HEK293 (cell line): ENCODE results near the gene TMEM62.

ENCODE experiments used
- CTCF ChIA-PET: fragments of 350-600 bp; formaldehyde crosslinking; extraction: SDS; loops from one replicate; lab custom pipeline; 2021; ENCODE audit warnings: antibody characterized with exemption; lab: Yijun Ruan, JAX
- POLR2A ChIA-PET: fragments of 300-600 bp; formaldehyde crosslinking; extraction: SDS; loops from one replicate; lab custom pipeline; 2020; ENCODE audit warnings: antibody characterized with exemption, inconsistent platforms; lab: Yijun Ruan, JAX
- H3K27ac ChIP-seq: fragments of 200-500 bp; sonication (Bioruptor generic); 2 replicates; pipeline ENCODE4 v1.5.1; 2014; ENCODE audit warnings: low read depth, low read length, control low read depth, inconsistent platforms; ENCODE audit errors: extremely low read depth
- H3K36me3 ChIP-seq, 2 experiments: fragments of 200-500 bp in 1 of 2; sonication (Bioruptor generic) in 1 of 2; 1 replicate in 1 of 2; 2 replicates in 1 of 2; pipeline ENCODE4 v1.5.1; 2014 to 2017; ENCODE audit warnings: inconsistent platforms in 2 of 2, low read length in 2 of 2; ENCODE audit not compliant: control insufficient read depth in 2 of 2, insufficient read depth in 1 of 2
- H3K4me1 ChIP-seq: fragments of 200-500 bp; sonication (Bioruptor generic); 2 replicates; pipeline ENCODE4 v1.5.1; 2014; ENCODE audit warnings: mild to moderate bottlenecking, low read length, inconsistent platforms; ENCODE audit not compliant: control insufficient read depth, insufficient read depth
- H3K4me3 ChIP-seq: 2 replicates; pipeline ENCODE4 v1.5.1; 2011; ENCODE audit warnings: low read depth, mild to moderate bottlenecking, control low read depth, low read length, moderate library complexity
- H3K9me3 ChIP-seq: fragments of 200-500 bp; sonication (Bioruptor generic); 2 replicates; pipeline ENCODE4 v1.5.1; 2014; ENCODE audit warnings: low read depth, low read length, inconsistent platforms; ENCODE audit not compliant: control insufficient read depth, insufficient read depth
- KLF10 ChIP-seq: fragments of 450-650 bp; IDR thresholded peaks from 2 replicates; pipeline ENCODE4 v1.5.1; 2018; ENCODE audit warnings: missing biosample characterization, mild to moderate bottlenecking, missing genetic modification characterization
- REPIN1 ChIP-seq: fragments of 450-650 bp; formaldehyde crosslinking; IDR thresholded peaks from 2 replicates; pipeline ENCODE4 v1.5.1; 2017; ENCODE audit warnings: missing biosample characterization, missing genetic modification characterization, low read depth
- SALL2 ChIP-seq: fragments of 450-650 bp; formaldehyde crosslinking; IDR thresholded peaks from 2 replicates; pipeline ENCODE4 v1.5.0; 2017; ENCODE audit warnings: missing biosample characterization, mild to moderate bottlenecking, missing genetic modification characterization, borderline replicate concordance
- SCRT2 ChIP-seq: fragments of 450-650 bp; formaldehyde crosslinking; IDR thresholded peaks from 2 replicates; pipeline ENCODE4 v1.5.1; 2016; ENCODE audit warnings: missing biosample characterization, missing genetic modification characterization
- ZBTB7A ChIP-seq: fragments of 450-650 bp; formaldehyde crosslinking; IDR thresholded peaks from 2 replicates; pipeline ENCODE4 v1.5.1; 2016; ENCODE audit warnings: low read depth, missing biosample characterization, missing genetic modification characterization
- ZNF10 ChIP-seq: fragments of 450-650 bp; formaldehyde crosslinking; IDR thresholded peaks from 2 replicates; pipeline ENCODE4 v1.5.1; 2017; ENCODE audit warnings: missing biosample characterization, missing genetic modification characterization
- ZNF280D ChIP-seq: fragments of 450-650 bp; formaldehyde crosslinking; IDR thresholded peaks from 2 replicates; pipeline ENCODE4 v1.5.1; 2016; ENCODE audit warnings: missing biosample characterization, missing genetic modification characterization
- ZNF37A ChIP-seq: fragments of 450-650 bp; IDR thresholded peaks from 2 replicates; pipeline ENCODE4 v1.5.1; 2018; ENCODE audit warnings: missing biosample characterization, missing genetic modification characterization
- ZNF423 ChIP-seq: fragments of 450-650 bp; formaldehyde crosslinking; IDR thresholded peaks from 2 replicates; pipeline ENCODE4 v1.5.1; 2016; ENCODE audit warnings: missing biosample characterization, missing genetic modification characterization
- ZNF514 ChIP-seq: fragments of 450-650 bp; formaldehyde crosslinking; IDR thresholded peaks from 2 replicates; pipeline ENCODE4 v1.5.1; 2016; ENCODE audit warnings: missing biosample characterization, missing genetic modification characterization
- ZNF529 ChIP-seq: fragments of 450-650 bp; formaldehyde crosslinking; IDR thresholded peaks from 2 replicates; pipeline ENCODE4 v1.5.1; 2017; ENCODE audit warnings: missing genetic modification characterization, missing biosample characterization; ENCODE audit not compliant: insufficient replicate concordance
- ZNF548 ChIP-seq: fragments of 450-650 bp; formaldehyde crosslinking; IDR thresholded peaks from 2 replicates; pipeline ENCODE4 v1.5.1; 2016; ENCODE audit warnings: missing biosample characterization, missing genetic modification characterization
- ZNF777 ChIP-seq: fragments of 450-650 bp; formaldehyde crosslinking; IDR thresholded peaks from 2 replicates; pipeline ENCODE4 v1.5.1; 2017; ENCODE audit warnings: missing biosample characterization, missing genetic modification characterization, borderline replicate concordance
- ZNF843 ChIP-seq: fragments of 450-650 bp; formaldehyde crosslinking; IDR thresholded peaks from 2 replicates; pipeline ENCODE4 v1.5.1; 2016; ENCODE audit warnings: missing biosample characterization, missing genetic modification characterization
- TF ChIP-seq, protein P1 (sequence below): fragments of 450-650 bp; IDR thresholded peaks from 2 replicates; pipeline ENCODE4 v1.5.1; 2018; ENCODE audit warnings: missing biosample characterization, mild to moderate bottlenecking, missing genetic modification characterization
- TF ChIP-seq, protein P2 (sequence below): sonication (generic); formaldehyde crosslinking; IDR thresholded peaks from 2 replicates; pipeline ENCODE4 v1.8.1; 2022; ENCODE audit warnings: mild to moderate bottlenecking, moderate library complexity, missing genetic modification reagents
- TF ChIP-seq, protein P3 (sequence below): fragments of 450-650 bp; IDR thresholded peaks from 2 replicates; pipeline ENCODE4 v1.5.1; 2018; ENCODE audit warnings: missing biosample characterization, missing genetic modification characterization
- TF ChIP-seq, protein P4 (sequence below): fragments of 450-650 bp; formaldehyde crosslinking; IDR thresholded peaks from 2 replicates; pipeline ENCODE4 v1.5.1; 2017; ENCODE audit warnings: missing biosample characterization, missing genetic modification characterization
- TF ChIP-seq, protein P5 (sequence below): fragments of 450-650 bp; formaldehyde crosslinking; conservative IDR thresholded peaks from 2 replicates; pipeline ENCODE4 v1.5.1; 2016; ENCODE audit warnings: low read depth, missing biosample characterization, missing genetic modification characterization
- TF ChIP-seq, protein P6 (sequence below): fragments of 450-650 bp; formaldehyde crosslinking; IDR thresholded peaks from 2 replicates; pipeline ENCODE4 v1.5.1; 2017; ENCODE audit warnings: missing biosample characterization, missing genetic modification characterization

TMEM62 gene

GRCh38 chr15:43206054-43206453 lies 72.7 kb downstream of the TMEM62 start (continued):
- no peak for TF ChIP-seq ZNF843 (tag by site-specific recombination)
- TF ChIP-seq, all 188 proteins: peak for 0

- POLR2A ChIA-PET = no interaction called here
- H3K27ac ChIP-seq = no peak overlapping the region
- no peak overlapping the region for H3K4me3 ChIP-seq
- no peak for TF ChIP-seq ZNF529 (tag by site-specific recombination)
- no peak for TF ChIP-seq ZNF548 (tag by site-specific recombination)
- no peak for TF ChIP-seq ZBTB7A
- no peak for TF ChIP-seq SCRT2 (tag by site-specific recombination)
- TF ChIP-seq SALL2 (tag by site-specific recombination) = no peak
- TF ChIP-seq ZNF423 = no peak
- TF ChIP-seq ZNF10 (tag by site-specific recombination) = no peak
- TF ChIP-seq, protein P1, sequence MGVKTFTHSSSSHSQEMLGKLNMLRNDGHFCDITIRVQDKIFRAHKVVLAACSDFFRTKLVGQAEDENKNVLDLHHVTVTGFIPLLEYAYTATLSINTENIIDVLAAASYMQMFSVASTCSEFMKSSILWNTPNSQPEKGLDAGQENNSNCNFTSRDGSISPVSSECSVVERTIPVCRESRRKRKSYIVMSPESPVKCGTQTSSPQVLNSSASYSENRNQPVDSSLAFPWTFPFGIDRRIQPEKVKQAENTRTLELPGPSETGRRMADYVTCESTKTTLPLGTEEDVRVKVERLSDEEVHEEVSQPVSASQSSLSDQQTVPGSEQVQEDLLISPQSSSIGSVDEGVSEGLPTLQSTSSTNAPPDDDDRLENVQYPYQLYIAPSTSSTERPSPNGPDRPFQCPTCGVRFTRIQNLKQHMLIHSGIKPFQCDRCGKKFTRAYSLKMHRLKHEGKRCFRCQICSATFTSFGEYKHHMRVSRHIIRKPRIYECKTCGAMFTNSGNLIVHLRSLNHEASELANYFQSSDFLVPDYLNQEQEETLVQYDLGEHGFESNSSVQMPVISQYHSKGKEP (tag by site-specific recombination) = no peak
- TF ChIP-seq REPIN1 (tag by site-specific recombination) = no peak
- TF ChIP-seq, protein P2, sequence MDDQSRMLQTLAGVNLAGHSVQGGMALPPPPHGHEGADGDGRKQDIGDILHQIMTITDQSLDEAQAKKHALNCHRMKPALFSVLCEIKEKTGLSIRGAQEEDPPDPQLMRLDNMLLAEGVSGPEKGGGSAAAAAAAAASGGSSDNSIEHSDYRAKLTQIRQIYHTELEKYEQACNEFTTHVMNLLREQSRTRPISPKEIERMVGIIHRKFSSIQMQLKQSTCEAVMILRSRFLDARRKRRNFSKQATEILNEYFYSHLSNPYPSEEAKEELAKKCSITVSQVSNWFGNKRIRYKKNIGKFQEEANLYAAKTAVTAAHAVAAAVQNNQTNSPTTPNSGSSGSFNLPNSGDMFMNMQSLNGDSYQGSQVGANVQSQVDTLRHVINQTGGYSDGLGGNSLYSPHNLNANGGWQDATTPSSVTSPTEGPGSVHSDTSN (CRISPR knock-in tag) = no peak
- TF ChIP-seq, protein P3, sequence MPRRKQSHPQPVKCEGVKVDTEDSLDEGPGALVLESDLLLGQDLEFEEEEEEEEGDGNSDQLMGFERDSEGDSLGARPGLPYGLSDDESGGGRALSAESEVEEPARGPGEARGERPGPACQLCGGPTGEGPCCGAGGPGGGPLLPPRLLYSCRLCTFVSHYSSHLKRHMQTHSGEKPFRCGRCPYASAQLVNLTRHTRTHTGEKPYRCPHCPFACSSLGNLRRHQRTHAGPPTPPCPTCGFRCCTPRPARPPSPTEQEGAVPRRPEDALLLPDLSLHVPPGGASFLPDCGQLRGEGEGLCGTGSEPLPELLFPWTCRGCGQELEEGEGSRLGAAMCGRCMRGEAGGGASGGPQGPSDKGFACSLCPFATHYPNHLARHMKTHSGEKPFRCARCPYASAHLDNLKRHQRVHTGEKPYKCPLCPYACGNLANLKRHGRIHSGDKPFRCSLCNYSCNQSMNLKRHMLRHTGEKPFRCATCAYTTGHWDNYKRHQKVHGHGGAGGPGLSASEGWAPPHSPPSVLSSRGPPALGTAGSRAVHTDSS (tag by site-specific recombination) = no peak
- no peak for TF ChIP-seq KLF10 (tag by site-specific recombination)
- TF ChIP-seq ZNF777 = no peak
- no peak for TF ChIP-seq ZNF37A
- TF ChIP-seq, protein P4, sequence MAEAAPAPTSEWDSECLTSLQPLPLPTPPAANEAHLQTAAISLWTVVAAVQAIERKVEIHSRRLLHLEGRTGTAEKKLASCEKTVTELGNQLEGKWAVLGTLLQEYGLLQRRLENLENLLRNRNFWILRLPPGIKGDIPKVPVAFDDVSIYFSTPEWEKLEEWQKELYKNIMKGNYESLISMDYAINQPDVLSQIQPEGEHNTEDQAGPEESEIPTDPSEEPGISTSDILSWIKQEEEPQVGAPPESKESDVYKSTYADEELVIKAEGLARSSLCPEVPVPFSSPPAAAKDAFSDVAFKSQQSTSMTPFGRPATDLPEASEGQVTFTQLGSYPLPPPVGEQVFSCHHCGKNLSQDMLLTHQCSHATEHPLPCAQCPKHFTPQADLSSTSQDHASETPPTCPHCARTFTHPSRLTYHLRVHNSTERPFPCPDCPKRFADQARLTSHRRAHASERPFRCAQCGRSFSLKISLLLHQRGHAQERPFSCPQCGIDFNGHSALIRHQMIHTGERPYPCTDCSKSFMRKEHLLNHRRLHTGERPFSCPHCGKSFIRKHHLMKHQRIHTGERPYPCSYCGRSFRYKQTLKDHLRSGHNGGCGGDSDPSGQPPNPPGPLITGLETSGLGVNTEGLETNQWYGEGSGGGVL (tag by site-specific recombination) = no peak
- no peak for TF ChIP-seq ZNF280D (tag by site-specific recombination)
- TF ChIP-seq, protein P5, sequence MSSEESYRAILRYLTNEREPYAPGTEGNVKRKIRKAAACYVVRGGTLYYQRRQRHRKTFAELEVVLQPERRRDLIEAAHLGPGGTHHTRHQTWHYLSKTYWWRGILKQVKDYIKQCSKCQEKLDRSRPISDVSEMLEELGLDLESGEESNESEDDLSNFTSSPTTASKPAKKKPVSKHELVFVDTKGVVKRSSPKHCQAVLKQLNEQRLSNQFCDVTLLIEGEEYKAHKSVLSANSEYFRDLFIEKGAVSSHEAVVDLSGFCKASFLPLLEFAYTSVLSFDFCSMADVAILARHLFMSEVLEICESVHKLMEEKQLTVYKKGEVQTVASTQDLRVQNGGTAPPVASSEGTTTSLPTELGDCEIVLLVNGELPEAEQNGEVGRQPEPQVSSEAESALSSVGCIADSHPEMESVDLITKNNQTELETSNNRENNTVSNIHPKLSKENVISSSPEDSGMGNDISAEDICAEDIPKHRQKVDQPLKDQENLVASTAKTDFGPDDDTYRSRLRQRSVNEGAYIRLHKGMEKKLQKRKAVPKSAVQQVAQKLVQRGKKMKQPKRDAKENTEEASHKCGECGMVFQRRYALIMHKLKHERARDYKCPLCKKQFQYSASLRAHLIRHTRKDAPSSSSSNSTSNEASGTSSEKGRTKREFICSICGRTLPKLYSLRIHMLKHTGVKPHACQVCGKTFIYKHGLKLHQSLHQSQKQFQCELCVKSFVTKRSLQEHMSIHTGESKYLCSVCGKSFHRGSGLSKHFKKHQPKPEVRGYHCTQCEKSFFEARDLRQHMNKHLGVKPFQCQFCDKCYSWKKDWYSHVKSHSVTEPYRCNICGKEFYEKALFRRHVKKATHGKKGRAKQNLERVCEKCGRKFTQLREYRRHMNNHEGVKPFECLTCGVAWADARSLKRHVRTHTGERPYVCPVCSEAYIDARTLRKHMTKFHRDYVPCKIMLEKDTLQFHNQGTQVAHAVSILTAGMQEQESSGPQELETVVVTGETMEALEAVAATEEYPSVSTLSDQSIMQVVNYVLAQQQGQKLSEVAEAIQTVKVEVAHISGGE (tag by site-specific recombination) = no peak
- TF ChIP-seq ZNF514 = no peak
- TF ChIP-seq, protein P6, sequence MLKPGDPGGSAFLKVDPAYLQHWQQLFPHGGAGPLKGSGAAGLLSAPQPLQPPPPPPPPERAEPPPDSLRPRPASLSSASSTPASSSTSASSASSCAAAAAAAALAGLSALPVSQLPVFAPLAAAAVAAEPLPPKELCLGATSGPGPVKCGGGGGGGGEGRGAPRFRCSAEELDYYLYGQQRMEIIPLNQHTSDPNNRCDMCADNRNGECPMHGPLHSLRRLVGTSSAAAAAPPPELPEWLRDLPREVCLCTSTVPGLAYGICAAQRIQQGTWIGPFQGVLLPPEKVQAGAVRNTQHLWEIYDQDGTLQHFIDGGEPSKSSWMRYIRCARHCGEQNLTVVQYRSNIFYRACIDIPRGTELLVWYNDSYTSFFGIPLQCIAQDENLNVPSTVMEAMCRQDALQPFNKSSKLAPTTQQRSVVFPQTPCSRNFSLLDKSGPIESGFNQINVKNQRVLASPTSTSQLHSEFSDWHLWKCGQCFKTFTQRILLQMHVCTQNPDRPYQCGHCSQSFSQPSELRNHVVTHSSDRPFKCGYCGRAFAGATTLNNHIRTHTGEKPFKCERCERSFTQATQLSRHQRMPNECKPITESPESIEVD (tag by site-specific recombination) = no peak
- CTCF ChIA-PET = no interaction called here
- no peaks in the 10 kb centered on the region for H3K4me1 ChIP-seq
- H3K36me3 ChIP-seq = no peaks in the 10 kb centered on the region
- H3K9me3 ChIP-seq = no peaks in the 10 kb centered on the region
Observed at GRCh38 chr15:43207024-43207423, 73.6 kb downstream of the TMEM62 start.
